ENCODE results near the gene OR2T11.
"Not testable (repeated sequence)": the region's sequence is repeated elsewhere in the genome, so short reads cannot be mapped to it uniquely, and the experiment has no call there.

OR2T11 gene

DNA sequence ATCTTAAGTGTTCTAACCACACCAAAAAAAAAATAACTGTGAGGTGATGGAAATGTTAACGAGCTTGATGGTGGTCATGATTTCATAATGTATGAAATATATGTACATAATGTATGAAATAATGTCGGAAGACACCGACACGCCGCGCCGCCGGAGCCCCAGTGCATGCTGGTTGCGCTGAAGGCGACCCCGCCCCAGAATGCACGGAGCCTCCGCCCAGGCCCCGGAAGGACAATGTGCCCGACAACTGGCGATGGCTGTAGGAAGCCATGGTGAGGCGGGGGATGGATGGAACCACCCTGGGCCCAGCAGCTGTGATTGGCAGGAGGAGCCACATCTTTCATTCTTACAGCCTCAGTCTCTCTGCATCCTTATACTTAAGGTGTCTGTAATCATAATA is 44.8 kb downstream of the OR2T11 start:
- ATAC-seq (no peak), DNase-seq (no peak)
- H3K27ac Mint-ChIP-seq, result no peak overlapping the region
- H3K9me3 Mint-ChIP-seq, result peaks cover 4 to 6% of the 10 kb centered on the region in 2 donors
- no peaks in the 10 kb centered on the region for H3K27me3 Mint-ChIP-seq
- H3K4me1 Mint-ChIP-seq, result peaks cover 5% of the 10 kb centered on the region
- H3K4me3 Mint-ChIP-seq, result no peak overlapping the region

GRCh38 chr1:248589334-248589733 is 45.6 kb downstream of the OR2T11 start:
- ATAC-seq (no peak), DNase-seq (no peak)
- H3K27ac Mint-ChIP-seq, result no peak overlapping the region
- H3K27me3 Mint-ChIP-seq, result no peaks in the 10 kb centered on the region
- H3K4me1 Mint-ChIP-seq, result peaks cover 10% of the 10 kb centered on the region
- H3K9me3 Mint-ChIP-seq, result peaks cover 4 to 6% of the 10 kb centered on the region in 2 donors
- no peak overlapping the region for H3K4me3 Mint-ChIP-seq

GRCh38 chr1:248585266-248585665 is 49.6 kb downstream of the OR2T11 start:
- no peak for DNase-seq
- Mint-ChIP-seq H3K4me3 (no peak overlapping the region), H3K9me3 (peaks cover 4 to 6% of the 10 kb centered on the region in 2 donors), H3K27me3 (no peaks in the 10 kb centered on the region), H3K27ac (no peak overlapping the region), H3K4me1 (peaks cover 12% of the 10 kb centered on the region)
- no peak for ATAC-seq

DNA sequence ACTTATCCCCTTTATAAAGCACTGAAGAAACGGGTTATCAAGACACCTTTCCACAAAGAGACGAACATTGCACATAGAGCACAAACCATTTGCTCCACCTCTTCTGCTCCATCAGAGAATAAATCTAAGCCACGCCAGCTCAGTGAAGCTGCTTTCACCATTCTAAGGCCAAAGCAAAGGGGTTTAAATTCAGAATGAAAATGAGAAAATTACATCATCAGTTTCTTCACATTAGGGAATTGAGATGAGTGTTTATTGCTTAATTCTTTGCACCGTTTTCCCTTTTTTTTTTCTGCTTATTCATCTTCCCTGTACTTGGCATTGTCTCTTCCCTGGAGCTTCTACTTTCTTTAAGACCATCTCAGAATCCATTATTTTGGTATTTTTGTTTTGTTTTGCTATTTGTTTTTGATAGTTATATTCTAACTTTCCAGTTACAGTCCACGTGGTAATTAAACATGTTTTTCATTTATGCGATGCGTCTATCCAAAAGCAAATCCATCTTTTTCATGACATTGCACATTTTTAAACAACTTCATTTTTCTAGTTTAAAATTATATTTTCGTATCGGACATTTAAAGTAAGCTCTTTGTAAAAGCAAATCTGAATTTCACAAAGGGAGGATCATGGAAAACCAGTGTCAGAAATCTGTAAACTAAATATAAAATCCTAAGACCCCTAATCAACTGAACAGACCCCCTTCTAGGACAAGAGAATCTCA is 58.5 kb downstream of the OR2T11 start:
- H3K27ac Mint-ChIP-seq, result peak overlapping the region in 1 of 2 donors; percentile 76
- peaks cover 10% of the 10 kb centered on the region for H3K4me1 Mint-ChIP-seq
- no peak overlapping the region for H3K4me3 Mint-ChIP-seq
- no peaks in the 10 kb centered on the region for H3K27me3 Mint-ChIP-seq
- ATAC-seq (no peak), DNase-seq (no peak)
- peaks cover 6 to 7% of the 10 kb centered on the region in 2 donors for H3K9me3 Mint-ChIP-seq

GRCh38 chr1:248574657-248575056 is 60.2 kb downstream of the OR2T11 start, which contains the start of gene OR2T34:
TSS of gene OR2T34 (minus strand) at chr1:248574757. CDS start at chr1:248574757, 0 bp downstream.
- DNase-seq, H3K27ac Mint-ChIP-seq, ATAC-seq, H3K4me3 Mint-ChIP-seq, H3K27me3 Mint-ChIP-seq, H3K9me3 Mint-ChIP-seq, H3K4me1 Mint-ChIP-seq: not testable (repeated sequence)

GRCh38 chr1:248573856-248574255 is 61.0 kb downstream of the OR2T11 start:
- not testable (repeated sequence) for H3K27me3 Mint-ChIP-seq, H3K27ac Mint-ChIP-seq, H3K4me3 Mint-ChIP-seq, DNase-seq, H3K9me3 Mint-ChIP-seq
- ATAC-seq, result peak; percentile 15
- peaks cover 15% of the 10 kb centered on the region for H3K4me1 Mint-ChIP-seq
